H9 (cell line): ENCODE results near the gene TM4SF5. TPM values are rescaled to one million over a fixed set of nuclear protein-coding genes. Genes with fewer than 3 reads are reported as not detected.

Source experiments
- DNase-seq: peaks from one replicate; pipeline ENCODE4 v3.0.0-alpha.2; 2017
- H2AFZ ChIP-seq: one replicate; pipeline ENCODE4 v1.6.1; 2013; ENCODE audit warnings: mild to moderate bottlenecking, low read length, control low read depth, moderate library complexity
- H2AK5ac ChIP-seq: 2 replicates; pipeline ENCODE4 v1.6.1; 2013; ENCODE audit warnings: low read length, control low read depth, mixed read lengths; ENCODE audit not compliant: insufficient read length
- H2BK120ac ChIP-seq: one replicate; pipeline ENCODE4 v1.6.1; 2013; ENCODE audit warnings: low read depth, mild to moderate bottlenecking, low read length, control low read depth, inconsistent platforms; ENCODE audit not compliant: poor library complexity, severe bottlenecking
- H2BK12ac ChIP-seq: 2 replicates; pipeline ENCODE4 v1.6.1; 2013; ENCODE audit warnings: low read length, control low read depth, mixed read lengths, low read depth; ENCODE audit not compliant: insufficient read length
- H2BK15ac ChIP-seq: 2 replicates; pipeline ENCODE4 v1.6.1; 2013; ENCODE audit warnings: low read depth, low read length, control low read depth
- H2BK20ac ChIP-seq: one replicate; pipeline ENCODE4 v1.6.1; 2013; ENCODE audit warnings: low read depth, mild to moderate bottlenecking, low read length, control low read depth, inconsistent platforms; ENCODE audit not compliant: poor library complexity, severe bottlenecking
- H2BK5ac ChIP-seq: 2 replicates; pipeline ENCODE4 v1.6.1; 2013; ENCODE audit warnings: low read length, control low read depth, mixed read lengths; ENCODE audit not compliant: insufficient read length
- H3K14ac ChIP-seq: 2 replicates; pipeline ENCODE4 v1.6.1; 2013; ENCODE audit warnings: low read length, control low read depth; ENCODE audit not compliant: insufficient read depth
- H3K18ac ChIP-seq: 2 replicates; pipeline ENCODE4 v1.6.1; 2013; ENCODE audit warnings: low read depth, mild to moderate bottlenecking, mixed read lengths, low read length, control low read depth; ENCODE audit not compliant: insufficient read length
- H3K23ac ChIP-seq: 2 replicates; pipeline ENCODE4 v1.6.1; 2013; ENCODE audit warnings: low read length, control low read depth, mixed read lengths, low read depth; ENCODE audit not compliant: insufficient read length
- H3K23me2 ChIP-seq: 2 replicates; pipeline ENCODE4 v1.6.1; 2013; ENCODE audit warnings: low read depth, mild to moderate bottlenecking, mixed read lengths, low read length, control low read depth; ENCODE audit not compliant: insufficient read length, poor library complexity, severe bottlenecking
- H3K27ac ChIP-seq: 2 replicates; pipeline ENCODE4 v1.5.1; 2013; ENCODE audit warnings: low read length, control low read depth, mixed read lengths, low read depth; ENCODE audit not compliant: insufficient read length
- H3K27me3 ChIP-seq: 2 replicates; pipeline ENCODE4 v1.6.1; 2013; ENCODE audit warnings: low read length, control low read depth, inconsistent platforms; ENCODE audit not compliant: insufficient read depth
- H3K4ac ChIP-seq: 2 replicates; pipeline ENCODE4 v1.6.1; 2013; ENCODE audit warnings: low read depth, mild to moderate bottlenecking, control low read depth, inconsistent platforms, low read length, moderate library complexity
- H3K4me1 ChIP-seq: 2 replicates; pipeline ENCODE4 v1.6.1; 2013; ENCODE audit warnings: low read length, control low read depth, inconsistent platforms; ENCODE audit not compliant: insufficient read depth
- H3K4me2 ChIP-seq: 2 replicates; pipeline ENCODE4 v1.6.1; 2013; ENCODE audit warnings: low read length, control low read depth, mixed read lengths; ENCODE audit not compliant: insufficient read length, insufficient read depth
- H3K56ac ChIP-seq: 2 replicates; pipeline ENCODE4 v1.6.1; 2013; ENCODE audit warnings: low read depth, mild to moderate bottlenecking, mixed read lengths, low read length, control low read depth; ENCODE audit not compliant: insufficient read length
- H3K79me1 ChIP-seq: 2 replicates; pipeline ENCODE4 v1.6.1; 2013; ENCODE audit warnings: low read depth, mild to moderate bottlenecking, moderate library complexity, low read length, control low read depth, inconsistent platforms; ENCODE audit not compliant: insufficient read depth, poor library complexity, severe bottlenecking
- H3K79me2 ChIP-seq: 2 replicates; pipeline ENCODE4 v1.6.1; 2013; ENCODE audit warnings: low read length, control low read depth, inconsistent platforms; ENCODE audit not compliant: insufficient read depth
- H3K9ac ChIP-seq: 2 replicates; pipeline ENCODE4 v1.6.1; 2013; ENCODE audit warnings: low read length, control low read depth, mixed read lengths; ENCODE audit not compliant: insufficient read length; ENCODE audit errors: extremely low read depth
- H3K9me3 ChIP-seq: one replicate; pipeline ENCODE4 v1.6.1; 2013; ENCODE audit warnings: low read depth, low read length, inconsistent platforms; ENCODE audit not compliant: control insufficient read depth
- H3T11ph ChIP-seq: one replicate; pipeline ENCODE4 v1.6.1; 2013; ENCODE audit warnings: mild to moderate bottlenecking, low read length, control low read depth, inconsistent platforms
- H4K20me1 ChIP-seq: one replicate; pipeline ENCODE4 v1.6.1; 2013; ENCODE audit not compliant: control insufficient read depth, insufficient read length, insufficient read depth
- H4K5ac ChIP-seq: 2 replicates; pipeline ENCODE4 v1.6.1; 2013; ENCODE audit warnings: low read depth, mild to moderate bottlenecking, mixed read lengths, low read length, control low read depth; ENCODE audit not compliant: insufficient read length
- H4K8ac ChIP-seq: replicated peaks from 2 replicates; pipeline ENCODE4 v1.6.1; 2013; ENCODE audit warnings: low read length, control low read depth, mixed read lengths, low read depth; ENCODE audit not compliant: insufficient read length
- H4K91ac ChIP-seq: 2 replicates; pipeline ENCODE4 v1.6.1; 2013; ENCODE audit warnings: low read depth, mild to moderate bottlenecking, moderate library complexity, mixed read lengths, low read length, control low read depth; ENCODE audit not compliant: insufficient read length
- H3K27ac Mint-ChIP-seq, 3 experiments: 2 replicates in 2 of 3; 3 replicates in 1 of 3; pipeline ENCODE4 v1.8.0; 2020 to 2021; ENCODE audit warnings: mixed read lengths in 3 of 3, mild to moderate bottlenecking in 1 of 3, moderate library complexity in 1 of 3
- H3K27me3 Mint-ChIP-seq: 2 replicates; pipeline ENCODE4 v1.8.0; 2021; ENCODE audit warnings: low read depth, mild to moderate bottlenecking, moderate library complexity, mixed read lengths
- H3K36me3 Mint-ChIP-seq, 3 experiments: 2 replicates in 2 of 3; 3 replicates in 1 of 3; pipeline ENCODE4 v1.8.0; 2020 to 2021; ENCODE audit warnings: low read depth in 3 of 3, mixed read lengths in 3 of 3; ENCODE audit not compliant: insufficient read depth in 1 of 3
- H3K4me1 Mint-ChIP-seq, 2 experiments: 2 replicates each; pipeline ENCODE4 v1.8.0; 2020; ENCODE audit warnings: mixed read lengths in 2 of 2
- H3K4me3 Mint-ChIP-seq, 2 experiments: 2 replicates in 1 of 2; 3 replicates in 1 of 2; pipeline ENCODE4 v1.8.0; 2020 to 2021; ENCODE audit warnings: mild to moderate bottlenecking in 2 of 2, mixed read lengths in 2 of 2, moderate library complexity in 1 of 2
- H3K9me3 Mint-ChIP-seq, 2 experiments: 2 replicates in 1 of 2; 3 replicates in 1 of 2; pipeline ENCODE4 v1.8.0; 2020; ENCODE audit warnings: mild to moderate bottlenecking in 2 of 2, mixed read lengths in 2 of 2, moderate library complexity in 1 of 2
- CTCF ChIP-seq: fragments of 200-600 bp; sonication (generic); conservative IDR thresholded peaks from 3 replicates; pipeline ENCODE4 v1.8.0; 2021; ENCODE audit warnings: antibody characterized with exemption, mild to moderate bottlenecking
- WGBS: extraction: QIAGEN DNeasy Blood & Tissue Kit; methylation state at CpG from one replicate; pipeline ENCODE4 v1.1.7; 2013; ENCODE audit warnings: missing lambda C conversion rate, low lambda C conversion rate, mixed read lengths; ENCODE audit not compliant: insufficient read length; ENCODE audit errors: extremely low coverage; 5-methylcytosine and 5-hydroxymethylcytosine counted together
- total RNA-seq: library from RNA; stranded (reverse); gene quantifications from 2 replicates; pipeline ENCODE4 v1.2.1, GENCODE V29; 2021

The TM4SF5 gene
- total RNA-seq, 1 experiment from 2014 or later: not detected

DNA sequence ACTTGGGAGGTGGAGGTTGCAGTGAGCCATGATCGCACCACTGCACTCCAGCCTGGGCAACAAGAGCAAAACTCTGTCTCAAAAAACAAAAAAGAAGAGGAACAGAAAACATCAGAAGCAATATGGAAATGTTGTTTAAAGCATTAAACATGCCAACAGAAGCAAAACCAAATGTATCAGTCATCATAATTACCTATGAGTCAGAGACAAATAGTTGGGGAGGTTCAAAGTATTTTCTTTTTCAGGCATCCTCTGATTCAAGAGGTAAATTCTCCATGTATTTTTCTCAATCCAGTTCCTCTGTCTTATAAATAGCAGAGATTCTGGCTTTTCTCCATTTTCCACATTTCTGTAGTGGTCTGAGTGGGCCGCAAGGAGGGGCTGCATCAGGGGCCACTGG lies 2.1 kb upstream of the TM4SF5 start:
- WGBS: no CpG with 5 or more reads among the region's 2 CpGs

More for the DNA sequence above, 2.1 kb upstream of the TM4SF5 start:
- Histone ChIP-seq H2AFZ (no peak overlapping the region), H4K20me1 (no peaks in the 10 kb centered on the region), H3K18ac (no peak overlapping the region), H2AK5ac (no peak overlapping the region), H2BK5ac (no peak overlapping the region), H3K14ac (no peak overlapping the region), H3K4ac (no peak overlapping the region), H4K5ac (no peak overlapping the region), H3K4me2 (no peak overlapping the region), H3K4me1 (no peaks in the 10 kb centered on the region), H3K79me2 (no peaks in the 10 kb centered on the region), H3K27ac (no peak overlapping the region), H3K23me2 (no peaks in the 10 kb centered on the region), H3K9me3 (no peaks in the 10 kb centered on the region), H3K79me1 (no peaks in the 10 kb centered on the region), H2BK15ac (no peak overlapping the region), H4K8ac (no peak overlapping the region), H2BK120ac (no peak overlapping the region), H3K23ac (no peak overlapping the region), H3T11ph (no peak overlapping the region), H3K27me3 (no peaks in the 10 kb centered on the region), H2BK20ac (no peak overlapping the region), H3K9ac (no peak overlapping the region), H3K56ac (no peak overlapping the region), H2BK12ac (no peak overlapping the region), H4K91ac (no peak overlapping the region)
- Mint-ChIP-seq H3K36me3 (no peaks in the 10 kb centered on the region), H3K4me3 (no peak overlapping the region), H3K27me3 (peaks cover 22% of the 10 kb centered on the region), H3K9me3 (no peaks in the 10 kb centered on the region), H3K27ac (no peak overlapping the region), H3K4me1 (no peaks in the 10 kb centered on the region)
- TF ChIP-seq CTCF: no peak
- no peak for DNase-seq
